HG03108 (cell line): ENCODE measurements around the gene CCDC92B.
A peak's percentile ranks its signal among the peaks of the same experiment; 100 is the strongest.

ENCODE experiments used
- ATAC-seq: cut with Tn5 transposase; IDR thresholded peaks from one replicate; pipeline ENCODE4 v1.9.1; 2021; ENCODE audit warnings: moderate library complexity; ENCODE audit not compliant: unreplicated experiment

CCDC92B gene

DNA sequence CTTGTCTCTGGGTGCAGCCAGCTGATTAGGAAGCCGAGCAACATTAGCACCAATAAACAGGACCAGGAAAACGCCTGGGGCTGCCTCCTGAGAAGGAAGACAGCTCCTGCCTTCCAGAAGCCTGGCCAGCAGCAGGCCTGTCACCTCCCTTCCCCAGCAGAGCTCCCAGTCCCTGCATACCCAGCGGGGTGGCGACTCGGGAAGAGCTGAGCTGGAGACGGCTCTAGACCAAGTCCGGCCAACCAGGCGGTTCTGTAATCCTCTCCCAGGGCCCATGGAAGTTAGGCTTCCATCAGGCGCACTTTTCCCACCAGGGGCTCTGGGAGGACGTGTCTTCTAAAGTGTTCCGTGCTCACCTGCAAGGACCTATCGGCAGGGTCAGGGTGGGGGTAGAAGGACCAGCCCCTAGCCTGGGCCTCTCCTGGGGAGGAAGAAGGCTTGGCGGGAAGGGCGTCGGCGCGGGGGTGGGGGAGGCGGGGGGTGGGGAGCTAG, 25.9 kb downstream of the CCDC92B start:
- ATAC-seq, result no peak

DNA sequence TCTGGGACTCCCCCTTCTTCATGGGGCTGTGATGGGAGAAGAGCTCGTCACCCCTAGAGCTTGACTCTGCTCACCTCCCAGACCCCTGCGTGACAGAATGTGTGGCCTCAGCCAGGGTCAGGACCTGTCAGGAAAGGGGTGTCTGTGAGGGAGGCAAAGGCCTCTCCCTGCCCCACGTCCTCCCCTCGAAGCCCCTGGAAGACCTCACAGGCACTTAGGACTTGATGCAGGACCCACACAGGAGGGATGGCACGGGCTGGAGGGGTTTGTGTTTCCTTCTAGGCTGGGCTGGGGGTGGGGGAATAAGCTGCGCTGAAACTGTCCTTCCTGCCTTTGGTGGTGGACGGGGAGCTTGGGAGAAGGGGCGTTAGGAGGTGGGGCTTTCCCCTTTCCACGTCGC, 26.8 kb downstream of the CCDC92B start:
- ATAC-seq, result no peak

DNA sequence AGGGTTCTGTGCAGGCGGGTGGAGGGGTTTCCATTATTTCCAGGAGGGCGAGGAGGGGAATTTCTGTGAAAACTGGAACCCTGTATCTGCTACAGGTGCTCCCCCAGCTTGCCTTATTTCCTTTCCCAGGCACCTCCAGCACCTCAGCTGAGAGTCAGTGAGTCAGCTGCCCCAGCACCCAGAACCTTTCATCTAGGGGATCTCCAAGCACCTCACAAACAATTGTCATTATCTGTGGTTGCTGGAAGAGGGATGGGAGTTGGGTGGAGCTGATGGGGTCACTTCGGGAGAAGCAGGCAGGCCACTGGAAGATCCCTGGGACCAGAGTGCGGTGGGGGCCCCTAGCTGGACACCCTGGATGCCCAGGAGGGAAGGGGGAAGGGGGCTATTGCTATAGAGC, 27.8 kb downstream of the CCDC92B start:
- no peak for ATAC-seq

- no peak for ATAC-seq
Measured at GRCh38 chr17:2719861-2720260, 29.6 kb downstream of the CCDC92B start.

DNA sequence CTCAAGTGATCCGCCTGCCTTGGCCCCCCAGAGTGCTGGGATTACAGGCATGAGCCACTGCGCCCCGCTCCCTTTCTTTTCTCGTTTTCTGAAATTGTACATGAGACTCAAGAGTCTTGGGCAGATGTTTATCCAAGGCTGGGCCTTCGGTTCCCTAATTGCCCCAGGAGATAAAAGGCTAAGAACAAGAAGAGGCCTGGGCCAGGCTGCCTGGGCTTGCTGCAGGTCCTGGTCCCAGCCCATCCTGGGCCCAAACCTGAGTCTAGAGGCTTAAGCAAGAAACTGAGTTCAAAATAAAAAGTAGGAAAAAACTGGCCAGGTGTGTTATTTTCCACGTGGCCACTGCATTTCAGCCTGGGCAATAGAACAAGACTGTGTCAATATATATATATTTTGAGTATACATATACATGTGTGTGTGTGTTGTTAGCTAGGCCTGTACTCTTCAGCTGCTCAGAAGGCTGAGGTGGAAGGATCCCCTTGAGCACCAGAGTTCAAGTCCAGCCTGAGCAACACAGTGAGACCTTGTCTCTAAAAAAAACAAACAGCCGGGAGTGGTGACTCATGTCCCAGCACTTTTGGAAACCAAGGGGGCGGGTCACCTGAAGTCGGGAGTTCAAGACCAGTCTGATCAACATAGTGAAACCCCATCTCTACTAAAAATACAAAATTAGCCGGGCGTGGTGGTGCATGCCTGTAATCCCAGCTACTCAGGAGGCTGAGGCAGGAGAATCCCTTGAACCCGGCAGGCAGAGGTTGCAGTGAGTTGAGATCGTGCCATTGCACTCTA, 31.1 kb downstream of the CCDC92B start:
- no peak for ATAC-seq

GRCh38 chr17:2716649-2717048, 32.8 kb downstream of the CCDC92B start:
- no peak for ATAC-seq

- no peak for ATAC-seq
Measured at GRCh38 chr17:2713881-2714280, 35.6 kb downstream of the CCDC92B start.

DNA sequence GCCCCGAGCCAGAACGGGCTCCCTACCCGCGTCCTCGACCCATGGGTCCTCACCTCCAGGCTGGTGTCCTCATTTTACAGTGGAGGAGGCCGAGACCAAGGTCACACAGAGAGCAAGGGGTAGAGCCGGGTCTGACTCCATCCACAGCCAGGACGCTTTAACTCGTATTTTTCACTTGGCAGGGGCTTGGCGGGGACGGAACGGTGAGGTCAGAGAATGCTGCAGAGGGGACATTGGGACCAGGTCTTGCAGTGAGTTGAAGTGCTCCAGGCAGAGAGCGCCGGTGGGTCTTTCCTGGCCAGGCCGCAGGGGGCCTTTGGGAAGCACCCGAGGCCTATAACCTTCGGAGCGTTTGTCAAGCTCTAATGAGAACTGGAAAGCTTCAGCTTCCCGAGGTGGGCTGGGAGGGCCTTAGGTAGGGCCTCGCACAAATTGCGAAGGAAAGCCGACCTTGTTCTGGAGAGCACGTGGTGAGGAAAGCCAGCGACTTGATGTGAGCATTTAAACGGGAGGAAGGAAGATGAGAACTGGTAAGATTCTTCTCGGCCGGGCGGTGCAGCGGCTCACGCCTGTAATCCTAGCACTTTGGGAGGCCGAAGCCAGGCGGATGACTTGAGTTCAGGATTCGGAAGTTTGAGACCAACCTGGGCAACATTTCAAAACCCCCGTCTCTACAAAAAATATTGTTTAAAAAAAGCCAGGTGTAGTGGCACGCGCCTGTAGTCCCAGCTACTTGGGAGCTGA, 37.0 kb downstream of the CCDC92B start:
- ATAC-seq, result no peak

- peak; percentile 66 for ATAC-seq
Measured at GRCh38 chr17:2711608-2712299, 37.7 kb downstream of the CCDC92B start, which contains the start of gene CLUH. TSS of gene CLUH (minus strand) at chr17:2711764. CDS start at chr17:2711661, 103 bp downstream.

- peak; percentile 5 for ATAC-seq
Measured at GRCh38 chr17:2710803-2711607, 38.4 kb downstream of the CCDC92B start.

- ATAC-seq, result no peak
Measured at GRCh38 chr17:2710071-2710802, 39.2 kb downstream of the CCDC92B start.

- peak; percentile 44 for ATAC-seq
Measured at GRCh38 chr17:2709183-2709661, 40.2 kb downstream of the CCDC92B start.

- no peak for ATAC-seq
Measured at GRCh38 chr17:2708585-2709182, 40.8 kb downstream of the CCDC92B start.

DNA sequence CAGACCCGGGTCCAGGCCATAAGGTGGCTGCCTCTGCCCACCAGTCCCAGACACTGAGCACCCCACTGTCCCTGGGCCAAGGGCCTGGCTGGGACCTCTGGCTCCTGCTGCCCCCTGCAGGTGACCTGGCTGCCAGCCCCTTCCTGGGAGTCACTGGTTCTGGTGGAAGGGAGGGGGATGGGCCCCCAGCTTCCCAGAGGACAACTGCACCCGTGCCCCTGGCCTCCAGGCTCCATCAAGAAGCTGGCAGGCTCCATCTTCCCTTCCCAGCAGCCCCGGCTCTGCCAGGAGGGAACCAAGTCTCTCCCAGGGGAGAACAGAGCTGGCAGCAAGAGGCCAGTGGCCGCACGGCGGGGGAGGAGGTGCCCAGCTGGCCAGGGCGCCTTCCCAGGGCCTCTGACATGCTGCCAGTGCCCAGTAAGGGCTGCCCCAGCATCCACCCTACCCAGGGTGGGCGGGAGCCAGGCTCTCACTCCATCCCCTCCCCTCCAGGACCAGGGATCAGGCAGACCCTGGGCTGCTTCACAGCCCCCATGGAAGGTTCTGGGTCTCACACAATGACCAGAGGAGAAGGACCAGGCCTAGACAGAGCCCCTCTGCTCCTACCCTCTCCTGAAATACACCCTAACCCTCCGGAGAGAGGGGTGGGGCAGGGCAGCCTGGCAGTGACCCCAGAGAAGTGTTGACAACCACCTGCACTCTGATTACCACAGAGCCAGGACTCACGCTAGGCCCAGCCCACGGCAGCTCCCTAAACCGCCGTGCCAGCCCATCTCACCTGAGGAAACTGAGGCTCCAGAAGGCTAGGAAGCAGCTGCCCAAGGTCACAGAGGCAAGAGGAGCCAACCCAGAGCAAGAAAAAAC, 41.5 kb downstream of the CCDC92B start:
- no peak for ATAC-seq

- no peak for ATAC-seq
Measured at GRCh38 chr17:2706911-2707510, 42.4 kb downstream of the CCDC92B start.

GRCh38 chr17:2705888-2706795, 43.3 kb downstream of the CCDC92B start:
- ATAC-seq, result no peak

DNA sequence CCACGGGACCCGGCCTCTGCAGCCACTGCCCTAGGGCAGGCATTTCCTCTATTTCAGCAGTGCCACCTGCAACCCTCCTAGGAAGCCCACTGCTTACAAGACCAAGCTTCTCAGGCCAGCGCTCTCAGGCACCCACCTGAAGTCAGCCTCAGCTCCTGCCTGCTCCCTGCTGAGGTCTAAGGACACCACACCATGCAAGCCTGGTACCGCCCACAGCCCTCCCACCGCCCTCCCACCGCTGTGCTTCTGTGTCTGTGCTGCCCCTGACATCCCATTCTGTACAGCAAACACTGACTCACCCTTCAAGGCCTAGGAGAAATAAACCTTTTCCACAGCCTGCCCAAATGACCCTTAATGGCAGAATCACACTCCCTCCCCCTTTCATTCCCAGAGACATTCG, 44.2 kb downstream of the CCDC92B start:
- ATAC-seq, result no peak
